ENCODE data around the gene KLHDC7B. TPM values are rescaled to one million over a fixed set of nuclear protein-coding genes. Genes with fewer than 3 reads are reported as not detected.

KLHDC7B gene
- total RNA-seq = not detected

DNA sequence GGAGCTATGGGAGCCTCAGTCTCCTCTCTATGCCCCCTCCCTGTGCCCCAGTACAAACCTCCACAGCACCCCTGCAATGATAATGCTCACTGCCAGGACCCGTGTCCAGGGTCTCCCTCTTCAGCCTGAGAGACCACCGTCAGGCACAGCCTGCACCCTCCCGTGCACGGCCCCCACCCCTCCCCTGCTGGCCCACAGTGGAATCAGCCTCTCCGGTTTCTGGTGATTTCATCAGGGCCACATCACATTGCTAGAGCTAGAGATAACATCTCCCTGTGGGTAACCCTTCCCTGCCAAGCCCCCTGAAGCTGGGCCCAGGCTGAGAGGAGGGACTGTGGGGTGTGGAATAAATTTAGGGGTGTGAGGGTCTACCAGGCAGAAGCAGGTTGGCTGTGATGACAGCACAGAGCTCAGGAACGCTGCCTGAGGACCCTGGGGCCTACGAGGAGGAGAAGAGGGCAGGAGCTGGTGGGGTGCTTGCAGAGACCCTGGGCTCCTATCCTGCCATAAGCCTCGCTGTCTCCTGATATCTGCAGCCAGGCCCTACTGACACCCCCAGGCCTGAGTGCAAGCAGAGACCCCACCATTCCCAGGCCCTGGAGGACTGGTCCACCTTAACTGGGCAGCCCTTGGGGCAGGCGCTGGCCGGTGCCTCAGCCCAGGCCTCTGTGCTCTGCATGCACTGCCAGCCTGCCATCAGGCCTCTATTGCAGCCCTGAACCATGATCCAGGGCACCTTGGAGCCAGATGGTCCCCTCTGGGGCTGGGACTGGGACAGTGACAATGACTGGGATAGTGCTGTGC, at the start of gene KLHDC7B:
Gene KLHDC7B, plus strand, starts transcription at position 378 of the 804 bp plus-strand sequence. Its CDS starts 345 bp downstream, at position 723.

GRCh38 chr22:50507421-50507990, 38.2 kb upstream of the KLHDC7B start, which contains the start of gene LMF2:
Gene LMF2 (minus strand): TSS chr22:50507702. CDS start chr22:50507675, 27 bp downstream.

GRCh38 chr22:50507991-50508884, 37.5 kb upstream of the KLHDC7B start, which contains the start of gene NCAPH2:
Gene NCAPH2 (plus strand): TSS chr22:50508224. CDS start chr22:50508338, 114 bp downstream.

GRCh38 chr22:50525104-50525857, 20.4 kb upstream of the KLHDC7B start, which contains the start of gene SCO2:
Gene SCO2 (minus strand): TSS chr22:50525598. CDS start chr22:50524411, 1,187 bp downstream.

DNA sequence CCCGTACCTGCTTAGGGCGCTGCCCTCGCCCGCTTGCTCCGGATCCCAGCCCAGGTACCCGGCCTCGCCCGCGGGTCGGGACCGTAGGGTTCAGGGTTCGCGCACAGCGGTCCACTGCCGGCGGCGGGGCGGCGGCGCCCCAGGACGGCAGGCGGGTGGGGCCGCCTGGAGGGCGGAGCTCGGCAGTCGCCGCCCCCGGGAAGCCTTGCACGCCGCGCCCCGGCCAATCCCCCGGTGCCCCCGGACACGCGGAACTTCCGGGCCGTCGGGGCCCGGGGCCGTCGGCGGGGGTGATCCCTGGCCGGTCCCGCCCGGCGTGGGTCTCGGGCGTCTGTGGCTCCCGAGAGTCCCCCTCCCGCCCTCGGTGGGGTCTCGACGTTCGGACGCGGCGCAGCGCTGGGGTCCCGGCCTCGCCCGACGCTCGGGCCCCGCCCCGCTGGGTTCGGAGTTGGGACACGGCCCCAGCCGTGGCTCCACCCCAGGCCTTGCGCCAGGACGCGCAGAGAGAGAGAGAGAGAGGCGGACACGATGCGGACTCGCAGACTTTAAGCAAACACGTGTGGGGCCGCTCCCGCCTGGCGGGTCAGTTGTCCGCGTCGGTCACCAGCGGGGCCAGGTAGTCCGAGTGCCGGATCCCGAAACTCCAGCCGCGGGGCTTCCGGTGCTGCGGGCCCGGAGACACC, 15.7 kb upstream of the KLHDC7B start, which contains the start of gene TYMP:
Gene TYMP, minus strand, starts transcription at position 116 of the 683 bp plus-strand sequence. CDS start 303 bp downstream, outside the sequence.

GRCh38 chr22:50562523-50563412, 17.1 kb downstream of the KLHDC7B start, which contains the start of gene SYCE3:
Gene SYCE3 (minus strand): TSS chr22:50562919. CDS start chr22:50556405, 6,514 bp downstream.

DNA sequence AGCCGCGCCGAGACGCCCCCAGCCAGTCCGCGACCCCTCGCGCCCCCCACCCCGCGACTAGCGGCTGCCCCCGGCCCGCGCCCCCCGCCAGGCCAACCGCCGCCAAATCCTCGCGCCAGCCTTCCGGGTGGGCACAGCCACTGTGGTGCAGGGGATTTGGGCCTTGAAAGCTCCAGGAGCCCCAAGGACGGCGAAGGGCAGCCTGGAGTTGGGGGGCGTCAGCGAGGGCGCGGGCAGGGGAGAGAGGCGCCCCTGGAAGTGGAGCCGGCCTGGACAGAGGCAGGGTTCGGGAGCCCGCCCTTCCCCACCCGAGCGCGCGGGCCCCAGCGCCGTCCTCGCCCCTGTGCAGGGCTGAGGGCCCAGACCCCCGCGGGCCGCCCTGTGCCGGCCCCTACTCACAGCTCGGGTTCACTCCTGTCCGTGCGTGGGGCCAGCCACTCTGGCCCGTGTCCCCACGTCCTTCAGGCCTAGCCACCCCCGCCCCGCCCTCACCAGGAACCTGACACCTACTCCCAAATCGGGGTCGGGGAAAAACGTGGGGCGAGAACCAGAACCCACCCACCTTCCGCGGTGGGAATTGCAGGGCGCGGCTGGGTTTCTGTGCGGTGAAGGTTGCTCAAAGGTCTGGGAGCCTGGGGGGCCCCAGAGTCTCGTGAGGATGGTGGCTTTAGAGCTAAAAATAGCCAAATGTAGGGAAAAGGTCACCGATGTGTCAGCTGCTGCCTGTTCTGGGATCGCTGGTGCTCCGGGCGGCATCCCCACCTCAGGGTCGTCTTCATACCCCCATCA, 32.5 kb downstream of the KLHDC7B start, which contains the start of gene CPT1B:
Gene CPT1B, minus strand, starts transcription at position 441 of the 789 bp plus-strand sequence. CDS start 512 bp downstream, outside the sequence.

DNA sequence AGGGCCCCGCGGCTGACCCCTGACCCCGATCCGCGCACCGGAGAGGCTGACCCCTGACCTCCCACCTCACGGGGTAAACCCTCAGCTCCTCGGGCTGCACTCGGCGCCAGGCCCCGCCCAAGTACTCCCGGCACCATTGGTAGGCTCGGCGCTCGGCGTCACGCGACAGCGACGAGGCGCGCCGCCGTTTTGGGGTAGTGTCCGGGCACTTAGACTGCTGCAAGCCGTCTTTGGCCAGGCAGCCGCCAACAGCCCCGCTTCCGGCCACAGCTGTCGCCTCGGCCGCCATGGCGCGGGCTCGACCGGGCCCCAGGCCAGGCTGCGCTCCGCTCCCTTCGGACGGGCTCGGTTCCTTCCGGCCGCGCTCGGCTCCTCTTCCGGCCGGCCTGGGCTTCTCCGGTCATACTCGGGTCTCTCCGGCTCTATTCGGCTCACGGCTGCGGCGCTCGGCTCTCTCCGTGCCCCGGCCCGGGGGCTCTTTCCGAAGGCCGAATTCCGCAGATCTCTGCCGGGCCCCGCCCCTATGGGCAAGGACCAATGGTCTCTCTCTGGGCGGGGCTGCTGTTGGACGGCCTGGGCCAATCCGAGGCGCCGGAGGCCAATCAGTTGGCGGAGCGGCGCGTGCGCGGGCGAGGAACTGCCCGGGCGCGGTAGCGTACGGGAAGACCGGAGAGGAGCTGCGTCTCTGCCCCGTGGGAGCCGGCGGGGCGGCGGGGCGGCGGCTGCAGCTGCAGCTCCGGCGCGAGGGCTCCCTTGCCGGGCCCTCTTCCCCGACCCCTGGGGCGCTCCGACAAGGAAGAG, 37.0 kb downstream of the KLHDC7B start, which contains the start of gene CHKB:
Gene CHKB, minus strand, starts transcription at position 357 of the 801 bp plus-strand sequence. Its CDS starts 68 bp downstream, at position 289.

DNA sequence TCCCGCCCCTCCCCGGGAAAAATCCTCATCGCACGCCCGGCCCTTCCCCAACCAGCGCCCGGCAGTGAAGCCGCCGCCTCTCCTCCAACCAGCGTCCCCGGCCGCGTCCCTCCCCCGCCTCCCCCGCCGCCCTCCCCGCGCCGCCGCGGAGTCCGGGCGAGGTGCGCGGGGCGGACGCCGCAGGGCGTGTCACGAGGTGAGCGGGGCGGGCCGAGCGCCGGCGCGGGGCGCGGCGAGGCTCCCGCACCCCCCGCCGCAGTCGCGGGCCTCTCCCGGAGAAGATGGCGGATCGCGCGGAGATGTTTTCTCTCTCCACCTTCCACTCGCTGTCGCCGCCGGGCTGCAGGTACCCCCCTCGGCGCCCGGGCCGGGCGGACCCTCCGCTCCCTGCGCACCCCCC, 54.8 kb downstream of the KLHDC7B start, which contains the start of gene MAPK8IP2:
Gene MAPK8IP2, plus strand, starts transcription at position 256 of the 400 bp plus-strand sequence. Its CDS starts 26 bp downstream, at position 282.

Other genes starting within 250 kb of the KLHDC7B start
- 52.4 TPM for gene PLXNB2, start 238.3 kb upstream of the KLHDC7B start, total RNA-seq
- gene DENND6B, start 218.9 kb upstream of the KLHDC7B start, total RNA-seq = 24.2 TPM
- gene PPP6R2, start 202.6 kb upstream of the KLHDC7B start, total RNA-seq = 62.1 TPM
- gene SBF1, start 70.9 kb upstream of the KLHDC7B start, total RNA-seq = 89.3 TPM
- gene ADM2, start 64.4 kb upstream of the KLHDC7B start, total RNA-seq = not detected
- not detected for gene MIOX, start 59.0 kb upstream of the KLHDC7B start, total RNA-seq
- 16.6 TPM for gene LMF2, start 38.2 kb upstream of the KLHDC7B start, total RNA-seq
- 44.5 TPM for gene NCAPH2, start 37.7 kb upstream of the KLHDC7B start, total RNA-seq
- 0.92 TPM for gene SCO2, start 20.3 kb upstream of the KLHDC7B start, total RNA-seq
- 4.6 TPM for gene TYMP, start 15.9 kb upstream of the KLHDC7B start, total RNA-seq
- not detected for gene SYCE3, start 17.0 kb downstream of the KLHDC7B start, total RNA-seq
- 9.2 TPM for gene CPT1B, start 32.5 kb downstream of the KLHDC7B start, total RNA-seq
- 28.6 TPM for gene CHKB, start 37.0 kb downstream of the KLHDC7B start, total RNA-seq
- 76.6 TPM for gene MAPK8IP2, start 54.9 kb downstream of the KLHDC7B start, total RNA-seq
- 6.9 TPM for gene ARSA, start 82.3 kb downstream of the KLHDC7B start, total RNA-seq
- gene SHANK3, start 126.9 kb downstream of the KLHDC7B start, total RNA-seq = 13.6 TPM
- gene ACR, start 192.3 kb downstream of the KLHDC7B start, total RNA-seq = not detected
- 14.8 TPM for gene RABL2B, start 237.7 kb downstream of the KLHDC7B start, total RNA-seq